Measurements from ENCODE around the gene GORAB. TPM values are rescaled to one million over a fixed set of nuclear protein-coding genes. Genes with fewer than 3 reads are reported as not detected.

Gene GORAB
- total and polyA plus RNA-seq, 2 donors: 5.9 to 30.5 TPM

GRCh38 chr1:170555370-170555769, 23.4 kb downstream of the GORAB start:
- Histone ChIP-seq H3K36me3 (ENCODE audit: insufficient read depth) (peaks cover 3% of the 10 kb centered on the region), H3K27ac (ENCODE audit: low read depth) (no peak overlapping the region), H3K4me1 (ENCODE audit: insufficient read depth) (no peaks in the 10 kb centered on the region), H3K4me3 (ENCODE audit: low read depth, low read length) (no peak overlapping the region)
- no peak for DNase-seq (ENCODE audit: extremely low spot score)
- WGBS: 76% methylated on average over 1 of the region's 1 CpG

- H3K4me1 ChIP-seq (ENCODE audit: insufficient read depth): no peaks in the 10 kb centered on the region
- no peak for DNase-seq (ENCODE audit: extremely low spot score)
- H3K27ac ChIP-seq (ENCODE audit: low read depth): no peak overlapping the region
- H3K4me3 ChIP-seq (ENCODE audit: low read depth, low read length): no peak overlapping the region
- H3K36me3 ChIP-seq (ENCODE audit: insufficient read depth): peaks cover 3% of the 10 kb centered on the region
Measured at GRCh38 chr1:170556917-170557316, 25.0 kb downstream of the GORAB start.

GRCh38 chr1:170558731-170559130, 26.8 kb downstream of the GORAB start:
- WGBS: 84% methylated on average over 5 of the region's 5 CpGs

GRCh38 chr1:170559166-170559565, 27.2 kb downstream of the GORAB start:
- Histone ChIP-seq H3K27ac (ENCODE audit: low read depth) (no peak overlapping the region), H3K36me3 (ENCODE audit: insufficient read depth) (peaks cover 3% of the 10 kb centered on the region), H3K4me3 (ENCODE audit: low read depth, low read length) (no peak overlapping the region), H3K4me1 (ENCODE audit: insufficient read depth) (no peaks in the 10 kb centered on the region)
- DNase-seq (ENCODE audit: extremely low spot score): no peak
- WGBS: 95% methylated on average over 2 of the region's 2 CpGs

More at GRCh38 chr1:170558731-170559130, 26.8 kb downstream of the GORAB start:
- no peak overlapping the region for H3K27ac ChIP-seq (ENCODE audit: low read depth)
- no peak overlapping the region for H3K4me3 ChIP-seq (ENCODE audit: low read depth, low read length)
- H3K36me3 ChIP-seq (ENCODE audit: insufficient read depth): peaks cover 3% of the 10 kb centered on the region
- DNase-seq (ENCODE audit: extremely low spot score): no peak
- H3K4me1 ChIP-seq (ENCODE audit: insufficient read depth): no peaks in the 10 kb centered on the region

- no peak overlapping the region for H3K4me3 ChIP-seq (ENCODE audit: low read depth, low read length)
- DNase-seq (ENCODE audit: extremely low spot score): no peak
- WGBS: 75% methylated on average over 4 of the region's 4 CpGs
- H3K4me1 ChIP-seq (ENCODE audit: insufficient read depth): no peaks in the 10 kb centered on the region
- no peaks in the 10 kb centered on the region for H3K36me3 ChIP-seq (ENCODE audit: insufficient read depth)
- no peak overlapping the region for H3K27ac ChIP-seq (ENCODE audit: low read depth)
Measured at GRCh38 chr1:170560681-170561285, 28.8 kb downstream of the GORAB start.

- DNase-seq (ENCODE audit: extremely low spot score): peak; percentile 20
- Histone ChIP-seq H3K27ac (ENCODE audit: low read depth) (no peak overlapping the region), H3K4me1 (ENCODE audit: insufficient read depth) (no peaks in the 10 kb centered on the region), H3K4me3 (ENCODE audit: low read depth, low read length) (no peak overlapping the region), H3K36me3 (ENCODE audit: insufficient read depth) (no peaks in the 10 kb centered on the region)
- WGBS: 34% methylated on average over 7 of the region's 7 CpGs
Measured at GRCh38 chr1:170562646-170563338, 30.8 kb downstream of the GORAB start.

GRCh38 chr1:170567214-170567613, 35.2 kb downstream of the GORAB start:
- no peak overlapping the region for H3K4me3 ChIP-seq (ENCODE audit: low read depth, low read length)
- 52% methylated on average over 3 of the region's 3 CpGs for WGBS
- no peak for DNase-seq (ENCODE audit: extremely low spot score)
- no peaks in the 10 kb centered on the region for H3K4me1 ChIP-seq (ENCODE audit: insufficient read depth)
- H3K27ac ChIP-seq (ENCODE audit: low read depth): no peak overlapping the region
- no peaks in the 10 kb centered on the region for H3K36me3 ChIP-seq (ENCODE audit: insufficient read depth)

- DNase-seq (ENCODE audit: extremely low spot score): no peak
- H3K4me3 ChIP-seq (ENCODE audit: low read depth, low read length): no peak overlapping the region
- no peak overlapping the region for H3K27ac ChIP-seq (ENCODE audit: low read depth)
- no peaks in the 10 kb centered on the region for H3K36me3 ChIP-seq (ENCODE audit: insufficient read depth)
- no peaks in the 10 kb centered on the region for H3K4me1 ChIP-seq (ENCODE audit: insufficient read depth)
Measured at GRCh38 chr1:170568197-170568596, 36.2 kb downstream of the GORAB start.

- H3K4me1 ChIP-seq (ENCODE audit: insufficient read depth): no peaks in the 10 kb centered on the region
- 84% methylated on average over 3 of the region's 3 CpGs for WGBS
- no peak overlapping the region for H3K27ac ChIP-seq (ENCODE audit: low read depth)
- H3K36me3 ChIP-seq (ENCODE audit: insufficient read depth): no peaks in the 10 kb centered on the region
- no peak overlapping the region for H3K4me3 ChIP-seq (ENCODE audit: low read depth, low read length)
- DNase-seq (ENCODE audit: extremely low spot score): no peak
Measured at GRCh38 chr1:170576980-170577379, 45.0 kb downstream of the GORAB start.

GRCh38 chr1:170578359-170578758, 46.4 kb downstream of the GORAB start:
- Histone ChIP-seq H3K36me3 (ENCODE audit: insufficient read depth) (no peaks in the 10 kb centered on the region), H3K4me1 (ENCODE audit: insufficient read depth) (no peaks in the 10 kb centered on the region), H3K4me3 (ENCODE audit: low read depth, low read length) (no peak overlapping the region), H3K27ac (ENCODE audit: low read depth) (no peak overlapping the region)
- DNase-seq (ENCODE audit: extremely low spot score): no peak
- WGBS: 77% methylated on average over 1 of the region's 1 CpG

- no peak overlapping the region for H3K4me3 ChIP-seq (ENCODE audit: low read depth, low read length)
- no peak for DNase-seq (ENCODE audit: extremely low spot score)
- H3K36me3 ChIP-seq (ENCODE audit: insufficient read depth): no peaks in the 10 kb centered on the region
- WGBS: 53% methylated on average over 2 of the region's 2 CpGs
- no peak overlapping the region for H3K27ac ChIP-seq (ENCODE audit: low read depth)
- H3K4me1 ChIP-seq (ENCODE audit: insufficient read depth): no peaks in the 10 kb centered on the region
Measured at GRCh38 chr1:170580636-170581440, 48.9 kb downstream of the GORAB start.

- no peak overlapping the region for H3K27ac ChIP-seq (ENCODE audit: low read depth)
- WGBS: 77% methylated on average over 3 of the region's 3 CpGs
- H3K4me3 ChIP-seq (ENCODE audit: low read depth, low read length): no peak overlapping the region
- DNase-seq (ENCODE audit: extremely low spot score): no peak
- H3K4me1 ChIP-seq (ENCODE audit: insufficient read depth): no peaks in the 10 kb centered on the region
- H3K36me3 ChIP-seq (ENCODE audit: insufficient read depth): no peaks in the 10 kb centered on the region
Measured at GRCh38 chr1:170583186-170583585, 51.2 kb downstream of the GORAB start.

- H3K36me3 ChIP-seq (ENCODE audit: insufficient read depth): no peaks in the 10 kb centered on the region
- no peak overlapping the region for H3K4me3 ChIP-seq (ENCODE audit: low read depth, low read length)
- no peaks in the 10 kb centered on the region for H3K4me1 ChIP-seq (ENCODE audit: insufficient read depth)
- H3K27ac ChIP-seq (ENCODE audit: low read depth): no peak overlapping the region
- DNase-seq (ENCODE audit: extremely low spot score): no peak
- 35% methylated on average over 11 of the region's 11 CpGs for WGBS
Measured at GRCh38 chr1:170586321-170587252, 54.6 kb downstream of the GORAB start.
